HG03108 (cell line): Measurements from ENCODE around the gene RTF2.
"Not testable (repeated sequence)": the region's sequence is repeated elsewhere in the genome, so short reads cannot be mapped to it uniquely, and the experiment has no call there.

Experiments
- ATAC-seq: cut with Tn5 transposase; IDR thresholded peaks from one replicate; pipeline ENCODE4 v1.9.1; 2021; ENCODE audit warnings: moderate library complexity; ENCODE audit not compliant: unreplicated experiment

RTF2 gene

DNA sequence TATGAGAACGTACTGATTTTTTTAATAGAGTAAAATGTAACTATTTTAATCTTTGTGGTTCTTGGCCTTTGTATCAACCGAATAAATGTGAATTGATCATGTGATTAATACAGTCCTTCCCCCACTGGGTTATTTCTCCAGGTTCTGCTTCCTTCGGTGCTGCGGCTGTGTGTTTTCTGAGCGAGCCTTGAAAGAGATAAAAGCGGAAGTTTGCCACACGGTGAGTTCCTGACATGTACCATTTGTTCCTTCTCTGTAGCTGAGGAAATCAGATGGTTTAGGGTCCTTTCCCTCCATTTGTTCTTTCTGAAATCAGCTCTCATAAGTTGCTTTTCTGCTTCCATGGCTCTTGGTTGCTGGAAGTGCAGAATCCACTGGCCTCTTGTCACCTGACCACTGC lies 15.5 kb downstream of the RTF2 start:
- ATAC-seq = no peak

DNA sequence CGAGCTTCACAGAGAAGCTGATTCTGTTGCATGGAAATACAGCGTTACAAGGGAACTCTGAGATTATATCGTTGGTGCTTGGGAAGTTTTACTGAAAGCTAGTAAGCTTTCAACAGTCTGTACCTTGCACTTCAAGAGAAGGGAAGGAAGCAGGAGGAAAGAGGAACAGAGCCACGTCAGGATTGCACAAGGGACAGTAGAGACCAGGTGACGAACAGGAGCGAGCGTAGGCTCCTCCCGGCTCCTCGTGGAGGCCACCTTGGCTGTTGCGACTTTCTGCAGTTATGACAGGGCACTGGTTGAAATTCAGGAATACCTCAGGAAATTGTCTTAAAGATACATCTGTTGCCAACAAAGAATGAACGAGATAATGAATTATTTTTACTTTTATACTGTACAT lies 18.8 kb downstream of the RTF2 start:
- no peak for ATAC-seq

DNA sequence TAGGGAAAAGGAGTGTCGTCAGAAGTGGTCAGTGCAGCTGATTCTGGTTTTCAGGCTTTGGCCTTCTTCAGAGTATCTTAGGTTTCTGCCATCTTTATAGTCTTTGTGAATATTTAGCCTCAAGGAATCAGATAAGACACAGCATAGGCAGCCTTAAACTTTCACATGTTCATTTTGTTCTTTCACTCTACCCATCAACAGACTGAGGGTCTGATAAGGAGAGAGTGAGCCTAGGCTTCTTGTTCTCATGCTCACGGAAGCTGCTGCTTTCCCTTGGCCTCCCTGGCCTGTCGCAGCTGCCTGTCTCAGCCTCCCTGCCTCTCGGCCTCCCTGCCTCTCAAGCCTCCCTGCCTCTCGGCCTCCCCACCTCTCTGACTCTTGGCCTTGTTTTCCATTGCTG lies 20.1 kb downstream of the RTF2 start:
- ATAC-seq = no peak

DNA sequence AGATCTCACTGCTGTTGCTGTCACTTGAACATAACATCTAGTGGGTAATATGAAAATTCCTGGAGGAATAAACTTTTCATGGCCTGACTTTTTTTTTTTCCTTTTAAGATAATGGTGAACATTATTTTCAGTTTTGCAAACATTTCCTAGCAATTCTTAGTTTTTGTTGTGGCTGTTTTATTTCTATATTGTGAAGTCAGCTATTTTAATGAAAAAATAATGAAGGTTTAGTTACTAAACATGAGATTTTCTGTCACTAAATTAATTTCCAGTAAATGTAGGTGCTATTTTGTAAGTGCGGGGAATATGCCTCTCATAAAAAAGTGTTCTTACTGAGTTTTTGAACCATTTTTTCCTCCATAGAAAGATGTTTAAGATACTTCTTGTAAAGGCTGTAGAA lies 32.7 kb downstream of the RTF2 start:
- no peak for ATAC-seq

DNA sequence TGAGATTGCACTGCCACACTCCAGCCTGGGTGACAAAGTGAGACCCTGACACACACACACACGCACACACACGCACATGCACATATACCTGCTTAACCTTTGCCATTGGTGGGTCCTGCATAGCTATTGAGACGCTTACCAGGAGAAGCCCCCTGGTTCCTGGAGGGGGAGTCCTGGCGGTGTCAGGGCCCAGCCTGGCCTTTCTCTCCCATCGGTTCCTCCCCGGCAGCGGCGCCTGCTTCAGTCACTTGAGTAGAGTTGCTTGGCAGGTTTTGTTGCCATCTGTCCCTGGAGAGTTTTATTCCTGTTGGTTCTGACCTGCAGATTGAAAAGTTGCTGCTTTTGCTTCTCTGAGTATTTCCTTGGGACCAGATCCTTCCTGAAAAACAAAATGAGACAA lies 35.5 kb downstream of the RTF2 start:
- no peak for ATAC-seq

DNA sequence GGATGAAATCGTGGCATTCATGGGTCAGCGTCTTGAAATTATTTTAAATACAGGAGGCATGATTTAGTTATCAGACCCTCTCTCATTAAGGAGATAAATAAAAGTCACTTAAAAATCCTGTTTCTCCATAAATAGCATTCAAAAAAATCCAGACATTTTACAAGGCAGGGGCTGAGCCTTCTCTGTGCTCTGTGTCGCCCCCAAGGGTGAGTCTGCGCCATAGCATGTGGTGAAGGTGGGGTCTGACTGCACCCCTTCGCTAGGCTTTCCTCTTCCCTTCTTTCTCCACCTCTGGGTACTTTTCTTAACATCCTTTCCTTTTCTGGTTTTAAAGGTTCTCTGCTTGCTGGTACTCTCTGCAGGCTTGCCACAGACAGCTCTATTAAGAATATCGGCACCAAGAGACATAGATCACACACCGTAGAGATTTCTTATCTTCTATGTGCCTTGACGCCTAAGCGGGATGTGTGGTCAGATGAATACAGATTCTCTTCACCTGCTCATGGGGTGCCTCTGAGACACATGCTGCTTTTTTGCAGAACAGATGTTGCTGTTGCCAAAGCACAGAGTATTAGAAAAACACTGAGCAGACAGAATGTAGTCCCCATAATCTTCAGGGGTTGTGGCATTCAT lies 36.1 kb downstream of the RTF2 start:
- ATAC-seq = no peak

DNA sequence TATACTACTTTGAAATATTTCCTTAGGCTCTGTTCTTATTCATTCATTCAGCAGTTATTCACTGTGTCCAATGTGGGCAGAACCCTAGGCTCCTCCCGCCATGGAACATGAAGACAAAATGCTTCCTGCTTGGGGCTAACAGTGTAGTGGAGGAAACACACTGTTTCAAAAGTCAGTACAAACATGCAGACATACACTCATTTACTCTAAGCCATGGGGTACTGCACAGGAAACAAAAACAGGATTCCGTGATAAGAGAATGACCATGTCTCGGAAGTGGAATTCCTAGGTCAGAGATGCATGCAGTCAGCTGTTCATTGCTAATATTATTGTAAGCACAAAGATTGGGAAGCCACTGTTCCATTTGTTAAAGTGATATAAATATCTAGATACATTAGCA lies 37.7 kb downstream of the RTF2 start:
- ATAC-seq = no peak

DNA sequence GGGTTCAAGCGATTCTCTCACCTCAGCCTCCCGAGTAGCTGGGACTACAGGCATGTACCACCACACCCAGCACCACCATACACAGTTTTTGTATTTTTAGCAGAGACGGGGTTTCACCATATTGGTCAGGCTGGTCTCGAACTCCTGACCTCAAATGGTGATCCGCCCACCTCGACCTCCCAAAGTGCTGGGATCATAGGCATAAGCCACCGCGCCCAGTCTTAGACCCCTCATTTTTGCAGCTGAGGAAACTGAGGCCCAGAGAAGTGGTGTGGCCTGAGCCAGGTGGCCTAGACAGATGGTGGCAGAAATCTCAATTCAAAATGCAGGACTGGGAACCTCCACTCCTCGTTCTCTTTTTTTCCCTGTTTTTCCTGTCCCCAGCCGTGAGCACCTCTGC lies 43.5 kb downstream of the RTF2 start:
- no peak for ATAC-seq

DNA sequence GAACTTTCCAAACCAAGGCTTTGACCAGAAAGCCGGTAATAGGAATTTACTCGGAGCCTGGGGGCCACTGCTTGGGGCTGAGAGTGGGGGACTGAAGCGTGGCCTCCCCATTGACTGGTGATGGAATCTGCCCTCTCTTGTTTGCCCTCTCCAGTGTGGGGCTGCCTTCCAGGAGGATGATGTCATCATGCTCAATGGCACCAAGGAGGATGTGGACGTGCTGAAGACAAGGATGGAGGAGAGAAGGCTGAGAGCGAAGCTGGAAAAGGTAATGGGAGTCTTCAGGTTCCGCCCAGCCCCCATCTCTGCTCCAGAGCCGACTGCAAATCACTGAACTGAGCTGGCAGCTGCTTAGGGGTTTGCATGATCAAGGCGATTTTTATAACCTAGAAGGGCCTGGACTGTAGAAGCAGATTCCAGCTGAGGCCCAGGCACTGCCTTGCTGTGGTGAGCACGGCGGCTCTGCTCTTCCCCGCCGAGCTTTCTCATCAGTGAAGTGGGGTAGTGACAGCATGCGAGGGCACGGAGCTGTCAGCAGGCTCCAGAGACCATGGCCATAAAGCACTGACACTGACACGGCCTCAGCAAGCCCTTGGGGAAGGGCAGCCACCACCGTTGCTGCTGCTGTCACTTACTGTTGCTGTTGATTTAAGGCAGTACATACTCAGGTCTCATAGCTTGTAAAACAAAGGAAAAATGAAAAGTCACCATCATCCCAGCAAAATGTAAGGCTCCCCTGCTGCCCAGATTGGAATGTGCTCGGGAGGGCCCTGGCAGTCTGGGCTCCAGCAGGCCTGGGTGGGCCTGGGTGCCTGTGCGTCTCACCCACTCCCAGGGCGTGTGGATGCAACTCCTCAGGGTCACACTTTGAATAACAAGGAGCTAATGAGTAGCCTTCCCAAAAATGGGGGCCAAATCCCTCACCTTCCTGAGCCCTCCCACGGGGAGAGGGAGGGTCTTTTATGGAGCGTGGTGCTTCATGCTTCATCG lies 45.0 kb downstream of the RTF2 start:
- no peak for ATAC-seq

DNA sequence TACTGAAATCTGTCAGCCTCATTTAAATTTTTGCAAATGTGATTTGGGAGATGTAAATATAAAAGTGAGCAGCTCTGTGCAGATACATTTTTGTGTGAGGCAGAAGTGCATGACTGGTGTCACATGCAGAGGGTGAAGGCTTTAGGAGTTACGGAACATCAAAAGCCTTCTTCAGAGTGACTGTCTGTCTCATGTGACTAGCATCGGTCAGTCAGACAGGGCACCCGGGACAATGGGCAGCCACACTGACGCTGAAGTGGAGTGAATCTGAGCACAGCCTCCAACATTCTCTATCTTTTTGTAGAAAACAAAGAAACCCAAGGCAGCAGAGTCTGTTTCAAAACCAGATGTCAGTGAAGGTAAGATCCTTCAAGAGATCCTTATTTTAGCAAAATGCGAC lies 48.2 kb downstream of the RTF2 start:
- ATAC-seq = no peak

DNA sequence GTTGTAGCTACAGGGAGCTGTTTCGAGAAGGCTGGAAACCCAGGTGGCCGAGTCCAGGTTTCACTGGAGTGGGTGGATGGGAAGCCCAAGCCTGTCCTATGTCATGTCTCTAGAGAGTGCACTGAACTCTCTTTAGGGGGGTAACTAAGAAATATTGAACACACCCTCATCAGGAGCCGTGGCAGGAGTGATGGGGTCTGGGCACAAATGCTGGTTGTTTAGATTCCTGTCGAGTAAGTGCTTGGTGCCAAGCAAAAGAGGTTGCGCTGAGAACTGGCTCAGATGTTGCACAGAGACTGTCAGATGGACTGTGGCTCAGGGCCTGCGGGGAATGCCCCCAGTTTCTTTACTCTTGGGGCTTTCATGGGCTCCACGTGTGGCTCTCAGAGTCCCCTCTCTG lies 48.8 kb downstream of the RTF2 start:
- no peak for ATAC-seq

DNA sequence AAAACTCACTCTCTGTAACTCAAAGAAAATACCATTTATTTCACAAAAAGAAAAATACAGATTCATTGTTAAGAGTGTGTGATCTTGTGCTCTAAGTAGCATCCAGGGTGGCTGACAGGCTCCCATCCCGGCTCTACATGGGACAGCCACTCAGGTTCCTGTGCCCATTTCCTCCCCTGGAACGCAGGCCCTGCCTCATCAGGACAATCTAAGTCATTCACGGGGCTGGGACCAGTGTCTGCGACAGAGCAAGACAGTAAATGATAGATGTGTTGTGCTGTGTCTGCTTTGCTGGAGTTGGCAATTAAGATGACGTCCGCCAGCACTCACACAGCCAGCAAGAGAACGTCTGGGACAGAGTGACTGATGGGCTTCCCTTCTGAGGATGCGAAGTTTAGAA lies 49.2 kb downstream of the RTF2 start:
- ATAC-seq = no peak

DNA sequence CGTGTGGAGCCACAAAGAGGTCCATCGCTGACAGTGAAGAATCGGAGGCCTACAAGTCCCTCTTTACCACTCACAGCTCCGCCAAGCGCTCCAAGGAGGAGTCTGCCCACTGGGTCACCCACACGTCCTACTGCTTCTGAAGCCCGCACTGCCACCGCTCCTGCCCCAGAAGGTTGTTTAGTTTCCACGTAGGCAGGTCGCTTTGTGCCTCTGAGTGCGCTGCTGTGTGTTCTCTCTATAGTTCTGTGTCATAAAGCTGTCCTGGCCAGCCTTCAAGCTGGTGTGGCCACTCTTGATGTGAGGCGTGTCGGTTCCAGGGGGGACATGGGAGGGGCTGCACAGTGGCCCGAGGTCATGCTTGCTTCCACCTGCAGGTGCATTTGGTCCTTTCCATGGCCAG lies 49.7 kb downstream of the RTF2 start:
- no peak for ATAC-seq

DNA sequence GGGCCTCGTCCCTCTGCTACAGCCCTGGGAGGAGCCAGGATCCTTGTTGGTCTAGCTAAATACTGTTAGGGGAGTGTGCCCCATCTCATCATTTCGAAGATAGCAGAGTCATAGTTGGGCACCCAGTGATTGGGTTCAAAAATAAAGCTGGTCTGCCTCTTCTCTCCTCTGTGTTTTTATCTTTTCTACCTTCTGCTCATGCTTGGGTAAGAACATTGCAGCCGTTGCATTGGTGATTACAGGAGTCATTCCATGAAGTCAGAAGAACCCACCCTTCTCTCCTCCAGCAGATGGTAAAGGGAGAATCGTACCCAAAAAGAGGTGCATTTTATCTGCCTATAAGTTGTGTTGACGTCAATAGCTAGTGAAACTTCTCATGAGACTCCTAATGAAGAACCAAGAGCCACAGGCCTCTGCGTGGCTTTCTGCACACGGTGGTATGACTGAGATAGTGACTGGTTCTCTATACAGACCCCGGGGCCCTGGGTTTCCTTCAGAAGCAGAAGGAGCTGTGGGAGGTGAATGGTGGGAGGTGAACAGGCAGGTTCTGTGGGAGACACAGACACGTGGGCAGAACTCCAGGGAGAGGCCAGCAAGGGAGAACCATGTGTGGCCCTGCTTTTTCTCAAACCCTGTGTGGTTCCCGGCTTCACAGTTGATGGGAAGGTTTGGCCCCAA lies 50.4 kb downstream of the RTF2 start:
- no peak for ATAC-seq

DNA sequence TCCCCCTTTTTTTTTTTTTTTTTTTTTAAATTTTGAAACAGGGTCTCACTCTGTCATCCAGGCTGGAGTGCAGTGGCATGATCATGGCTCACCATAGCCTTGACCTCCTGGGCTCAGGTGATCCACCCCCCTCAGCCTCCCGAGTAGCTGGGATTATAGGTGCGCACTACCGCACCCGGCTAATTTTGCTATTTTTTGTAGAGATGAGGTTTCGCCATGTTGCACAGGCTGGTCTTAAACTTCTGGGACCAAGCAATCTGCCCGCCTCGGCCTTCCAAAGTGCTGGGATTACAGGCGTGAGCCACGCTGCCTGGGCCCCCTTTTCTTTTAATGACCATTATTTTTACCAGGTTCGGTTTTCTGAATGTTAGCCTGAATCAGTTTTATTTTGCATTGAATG lies 51.1 kb downstream of the RTF2 start:
- ATAC-seq = no peak

DNA sequence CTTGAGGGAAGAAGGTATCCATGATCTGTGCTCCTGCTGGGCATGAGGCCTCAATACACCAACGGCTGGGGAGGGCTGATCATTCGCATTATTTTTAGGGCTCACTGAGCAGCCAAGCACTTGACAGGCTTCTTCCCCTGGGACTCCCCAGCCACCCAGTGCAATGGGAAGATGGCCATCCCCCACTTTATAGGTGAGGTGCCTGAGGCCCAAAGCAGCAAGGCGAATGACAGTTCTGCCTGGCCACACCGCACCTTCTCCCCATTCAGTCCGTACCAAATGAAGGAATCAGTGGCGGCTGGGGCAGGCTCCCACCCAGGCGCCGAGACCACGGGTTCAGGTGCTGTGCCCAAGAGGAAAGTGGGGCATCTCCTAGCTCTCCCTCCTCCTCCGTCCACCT lies 51.8 kb downstream of the RTF2 start:
- ATAC-seq = no peak

DNA sequence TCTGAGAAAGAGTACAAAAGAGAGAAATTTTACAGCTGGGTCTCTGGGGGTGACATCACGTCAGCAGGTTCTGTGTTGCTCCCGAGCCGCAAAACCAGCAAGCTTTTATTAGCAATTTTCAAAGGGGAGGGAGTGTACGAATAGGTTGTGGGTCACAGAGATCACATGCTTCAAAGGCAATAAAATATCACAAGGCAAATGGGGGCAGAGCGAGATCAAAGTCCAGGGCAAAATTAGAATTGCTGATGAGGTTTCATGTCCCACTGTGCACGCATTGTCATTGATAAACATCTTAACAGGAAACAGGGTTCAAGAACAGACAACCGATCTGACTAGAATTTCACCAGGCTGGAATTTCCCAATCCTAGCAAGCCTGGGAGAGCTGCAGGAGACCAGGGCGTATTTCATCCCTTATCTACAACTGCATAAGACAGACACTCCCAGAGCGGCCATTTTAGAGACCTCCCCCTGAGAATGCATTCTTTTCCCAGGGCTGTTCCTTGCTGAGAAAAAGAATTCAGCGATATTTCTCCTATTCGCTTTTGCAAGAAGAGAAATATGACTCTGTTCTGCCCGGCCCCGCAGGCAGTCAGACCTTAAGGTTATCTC lies 52.4 kb downstream of the RTF2 start:
- ATAC-seq = not testable (repeated sequence)

DNA sequence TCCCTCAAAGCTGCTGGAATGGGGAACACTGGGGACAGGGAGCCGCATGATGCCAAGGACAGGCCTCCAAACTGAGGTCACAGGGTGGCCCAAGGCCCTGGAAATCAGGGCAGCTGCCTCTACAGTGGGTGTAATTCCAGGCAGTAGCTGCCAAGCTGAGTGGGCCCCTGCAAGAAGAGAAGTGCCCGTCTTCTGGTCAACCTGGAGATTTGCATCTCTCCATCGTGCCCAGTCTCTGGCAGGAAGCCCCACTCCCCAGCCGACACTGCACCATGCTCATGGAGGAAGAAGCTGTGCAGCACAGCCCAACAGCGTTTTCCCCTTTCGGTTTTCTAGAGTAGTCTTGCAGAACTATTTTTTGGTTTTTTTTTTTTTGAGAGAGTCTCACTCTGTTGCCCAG lies 53.9 kb downstream of the RTF2 start:
- ATAC-seq = no peak

DNA sequence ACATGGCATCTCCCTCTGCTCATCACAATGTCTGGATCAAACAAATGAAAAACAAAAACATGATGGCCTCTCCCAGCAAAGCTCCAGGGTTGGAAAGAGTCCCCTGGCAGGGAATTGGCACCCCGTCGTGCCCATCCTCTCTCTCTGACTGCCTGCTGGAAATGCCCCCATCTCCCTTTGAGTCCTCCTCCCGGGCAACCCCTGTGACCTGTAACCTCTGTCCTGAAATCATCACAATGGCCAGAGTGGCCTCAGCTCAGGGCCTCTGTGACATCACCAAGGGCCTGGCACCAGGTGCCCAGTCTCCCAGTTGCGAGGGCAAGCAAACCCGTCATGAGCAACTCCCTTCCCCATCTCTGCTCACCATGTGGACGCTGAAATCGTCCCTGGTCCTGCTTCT lies 56.0 kb downstream of the RTF2 start, which contains the start of gene FAM209A:
TSS of gene FAM209A (plus strand) at position 301 of the 400 bp plus-strand sequence. CDS start at position 366, 65 bp downstream.
- not testable (repeated sequence) for ATAC-seq

DNA sequence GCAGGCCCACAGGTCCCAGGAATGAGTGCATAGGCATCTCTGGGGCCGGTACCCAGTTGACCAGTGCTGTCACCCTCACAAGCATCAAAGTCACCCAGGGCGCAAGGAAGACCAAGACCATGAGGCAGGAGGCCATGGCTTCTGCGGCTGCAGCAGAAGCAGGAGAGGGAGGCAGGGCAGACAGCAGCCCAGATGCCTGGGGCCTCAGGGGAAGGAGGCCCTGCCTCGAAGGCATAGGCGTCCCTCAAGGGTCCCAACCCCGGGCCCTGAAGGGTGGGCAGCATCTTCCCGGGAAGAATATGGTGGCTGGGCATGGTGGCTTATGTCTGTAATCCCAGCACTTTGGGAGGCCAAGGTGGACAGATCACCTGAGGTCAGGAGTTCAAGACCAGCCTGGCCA lies 59.1 kb downstream of the RTF2 start:
- no peak for ATAC-seq

DNA sequence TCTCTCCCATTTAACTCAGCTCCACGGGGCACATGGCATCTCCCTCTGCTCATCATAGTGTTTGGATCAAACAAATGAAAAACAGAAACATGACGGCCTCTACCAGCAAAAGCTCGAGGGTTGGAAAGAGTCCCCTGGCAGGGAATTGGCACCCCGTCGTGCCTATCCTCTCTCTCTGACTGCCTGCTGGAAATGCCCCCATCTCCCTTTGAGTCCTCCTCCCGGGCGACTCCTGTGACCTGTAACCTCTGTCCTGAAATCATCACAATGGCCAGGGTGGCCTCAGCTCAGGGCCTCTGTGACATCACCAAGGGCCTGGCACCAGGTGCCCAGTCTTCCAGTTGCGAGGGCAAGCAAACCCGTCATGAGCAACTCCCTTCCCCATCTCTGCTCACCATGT lies 64.5 kb downstream of the RTF2 start, which contains the start of gene FAM209B:
TSS of gene FAM209B (plus strand) at position 301 of the 400 bp plus-strand sequence. CDS start at position 397, 96 bp downstream.
- ATAC-seq = not testable (repeated sequence)
